Measurements from ENCODE around the gene VPS18.

- TF ChIP-seq EZH2 (IDR thresholded peaks at IDR 0.05) (no peak), POLR2AphosphoS5 (IDR thresholded peaks at IDR 0.05; ENCODE audit: borderline replicate concordance, low read depth, low read length) (no peak)
Measured at GRCh38 chr15:40869686-40870085, 24.6 kb upstream of the VPS18 start.

Measured in SK-N-MC (cell line).